ENCODE measurements around the gene SAE1. TPM values are rescaled to one million over a fixed set of nuclear protein-coding genes. Genes with fewer than 3 reads are reported as not detected.
"Not testable (repeated sequence)": the region's sequence is repeated elsewhere in the genome, so short reads cannot be mapped to it uniquely, and the experiment has no call there.

SAE1 gene
- total RNA-seq, 1 experiment from 2014 or later = 314 TPM

DNA sequence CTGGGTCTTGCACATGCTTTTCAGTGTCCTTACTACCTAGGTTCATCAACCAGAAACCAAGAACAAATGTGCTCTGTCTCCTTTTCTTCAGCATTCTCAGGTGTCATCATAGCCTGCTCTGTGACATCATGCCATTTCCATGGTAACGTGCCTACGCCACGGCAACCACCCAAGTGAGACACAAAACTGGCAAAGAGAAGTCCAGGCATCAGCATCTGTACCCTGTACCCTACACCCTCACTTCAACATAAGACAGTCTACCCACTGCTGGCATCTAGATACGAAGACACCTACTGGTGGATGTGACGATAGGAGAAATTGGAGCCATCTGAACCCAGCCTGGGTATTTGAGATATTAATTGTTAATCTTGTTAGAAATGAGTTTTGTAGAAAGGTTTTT lies 30.3 kb upstream of the SAE1 start:
- intact Hi-C loops (cut with micrococcal nuclease; ENCODE audit: unreplicated experiment) = no loop called here
- ChIA-PET CTCF (no interaction called here), POLR2A (ENCODE audit: low non-redundant PET) (no interaction called here)
- Histone ChIP-seq H3K36me3 (ENCODE audit: insufficient read depth, low read length, poor library complexity, severe bottlenecking) (peaks cover 7% of the 10 kb centered on the region), H3K9me3 (ENCODE audit: low read depth, low read length, poor library complexity, severe bottlenecking) (no peaks in the 10 kb centered on the region), H3K4me3 (ENCODE audit: low read depth, low read length, poor library complexity, severe bottlenecking) (no peak overlapping the region), H3K27me3 (replicated peaks; ENCODE audit: insufficient read depth, low read depth, low read length, poor library complexity) (no peaks in the 10 kb centered on the region), H3K4me1 (ENCODE audit: insufficient read depth, low read length, poor library complexity, severe bottlenecking) (peaks cover 17% of the 10 kb centered on the region), H3K27ac (ENCODE audit: low read depth, low read length, poor library complexity, severe bottlenecking) (no peak overlapping the region)
- DNase-seq (ENCODE audit: low spot score) = no peak
- no peak for TF ChIP-seq EZH2 (IDR thresholded peaks at IDR 0.05; ENCODE audit: borderline replicate concordance, low read depth, low read length, poor library complexity, severe bottlenecking)
- TF ChIP-seq, protein P1, sequence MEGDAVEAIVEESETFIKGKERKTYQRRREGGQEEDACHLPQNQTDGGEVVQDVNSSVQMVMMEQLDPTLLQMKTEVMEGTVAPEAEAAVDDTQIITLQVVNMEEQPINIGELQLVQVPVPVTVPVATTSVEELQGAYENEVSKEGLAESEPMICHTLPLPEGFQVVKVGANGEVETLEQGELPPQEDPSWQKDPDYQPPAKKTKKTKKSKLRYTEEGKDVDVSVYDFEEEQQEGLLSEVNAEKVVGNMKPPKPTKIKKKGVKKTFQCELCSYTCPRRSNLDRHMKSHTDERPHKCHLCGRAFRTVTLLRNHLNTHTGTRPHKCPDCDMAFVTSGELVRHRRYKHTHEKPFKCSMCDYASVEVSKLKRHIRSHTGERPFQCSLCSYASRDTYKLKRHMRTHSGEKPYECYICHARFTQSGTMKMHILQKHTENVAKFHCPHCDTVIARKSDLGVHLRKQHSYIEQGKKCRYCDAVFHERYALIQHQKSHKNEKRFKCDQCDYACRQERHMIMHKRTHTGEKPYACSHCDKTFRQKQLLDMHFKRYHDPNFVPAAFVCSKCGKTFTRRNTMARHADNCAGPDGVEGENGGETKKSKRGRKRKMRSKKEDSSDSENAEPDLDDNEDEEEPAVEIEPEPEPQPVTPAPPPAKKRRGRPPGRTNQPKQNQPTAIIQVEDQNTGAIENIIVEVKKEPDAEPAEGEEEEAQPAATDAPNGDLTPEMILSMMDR (conservative IDR thresholded peaks at IDR 0.05; ENCODE audit: low read depth, low read length) = no peak
- no TSS peak for BruUV-seq (replicated peaks)

DNA sequence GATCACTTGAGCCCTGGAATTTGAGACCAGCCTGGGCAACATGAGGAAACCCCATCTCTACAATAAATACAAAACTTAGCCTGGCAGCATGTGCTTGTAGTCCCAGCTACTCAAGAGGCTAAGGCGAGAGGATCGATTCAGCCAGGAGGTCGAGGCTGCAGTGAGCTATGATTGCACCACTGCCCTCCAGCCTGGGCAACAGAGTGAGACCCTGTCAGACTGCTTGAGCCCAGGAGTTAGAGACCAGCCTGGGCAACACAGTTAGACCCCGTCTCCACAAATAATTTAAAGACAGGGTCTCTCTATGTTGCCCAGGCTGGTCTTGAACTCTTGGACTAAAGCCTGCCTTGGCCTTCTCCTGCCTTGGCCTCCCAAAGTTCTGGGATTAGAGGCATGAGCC lies 29.5 kb upstream of the SAE1 start:
- H3K4me3 ChIP-seq (ENCODE audit: low read depth, low read length, poor library complexity, severe bottlenecking); H3K27me3 ChIP-seq (replicated peaks; ENCODE audit: insufficient read depth, low read depth, low read length, poor library complexity); CTCF ChIA-PET; H3K36me3 ChIP-seq (ENCODE audit: insufficient read depth, low read length, poor library complexity, severe bottlenecking); BruUV-seq (replicated peaks); DNase-seq (ENCODE audit: low spot score); intact Hi-C loops (cut with micrococcal nuclease; ENCODE audit: unreplicated experiment); H3K27ac ChIP-seq (ENCODE audit: low read depth, low read length, poor library complexity, severe bottlenecking); H3K9me3 ChIP-seq (ENCODE audit: low read depth, low read length, poor library complexity, severe bottlenecking): not testable (repeated sequence)
- POLR2A ChIA-PET (ENCODE audit: low non-redundant PET) = interaction anchor here (0.7 kb wide), 1 partner anchor 519 kb away, joined by 3 read pairs; no protein-coding TSS in a partner anchor
- H3K4me1 ChIP-seq (ENCODE audit: insufficient read depth, low read length, poor library complexity, severe bottlenecking) = peaks cover 17% of the 10 kb centered on the region

DNA sequence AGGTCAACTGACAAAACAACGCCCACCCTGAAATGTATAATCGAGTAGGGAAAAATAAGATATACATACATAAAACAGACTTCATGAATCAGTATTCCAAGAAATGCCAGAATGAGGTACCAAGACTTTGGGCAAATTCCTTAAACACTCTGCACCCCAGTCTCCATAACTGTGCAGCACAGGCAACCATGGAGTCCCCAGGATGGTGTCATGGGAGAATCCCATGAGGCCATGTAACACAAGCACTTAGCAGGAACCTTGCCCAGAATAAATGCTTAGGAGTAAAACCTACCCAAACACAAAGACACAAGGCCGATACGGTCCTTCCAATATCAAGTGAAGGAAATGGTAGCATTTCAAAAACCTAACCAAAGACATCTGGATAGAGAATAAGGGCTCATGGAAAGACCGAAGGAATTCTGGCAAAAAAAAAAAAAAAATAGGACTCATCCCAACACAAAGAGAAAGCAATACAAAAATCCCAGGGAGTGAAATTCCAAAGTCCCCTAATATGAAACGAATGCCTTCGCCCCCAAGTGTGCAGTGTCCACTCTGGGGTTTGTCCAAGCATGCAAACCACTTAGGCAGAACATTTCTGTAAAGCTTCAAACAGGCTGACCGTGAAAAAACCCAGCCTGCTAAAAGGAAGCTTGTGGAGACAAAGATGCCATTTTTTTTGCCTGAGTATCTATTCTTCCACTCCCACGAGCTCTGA lies 28.1 kb upstream of the SAE1 start:
- ChIA-PET CTCF (no interaction called here), POLR2A (ENCODE audit: low non-redundant PET) (interaction anchor here (0.7 kb wide), 1 partner anchor 1540 kb away, joined by 4 read pairs; no protein-coding TSS in a partner anchor)
- BruUV-seq (replicated peaks) = no TSS peak
- intact Hi-C loops (cut with micrococcal nuclease; ENCODE audit: unreplicated experiment) = no loop called here
- peaks cover 13% of the 10 kb centered on the region for H3K4me1 ChIP-seq (ENCODE audit: insufficient read depth, low read length, poor library complexity, severe bottlenecking)
- no peak for DNase-seq (ENCODE audit: low spot score)
- H3K36me3 ChIP-seq (ENCODE audit: insufficient read depth, low read length, poor library complexity, severe bottlenecking) = peaks cover 10% of the 10 kb centered on the region
- no peak overlapping the region for H3K27ac ChIP-seq (ENCODE audit: low read depth, low read length, poor library complexity, severe bottlenecking)
- no peaks in the 10 kb centered on the region for H3K27me3 ChIP-seq (replicated peaks; ENCODE audit: insufficient read depth, low read depth, low read length, poor library complexity)
- H3K9me3 ChIP-seq (ENCODE audit: low read depth, low read length, poor library complexity, severe bottlenecking) = no peaks in the 10 kb centered on the region
- TF ChIP-seq, protein P1 (conservative IDR thresholded peaks at IDR 0.05; ENCODE audit: low read depth, low read length) = no peak
- TF ChIP-seq EZH2 (IDR thresholded peaks at IDR 0.05; ENCODE audit: borderline replicate concordance, low read depth, low read length, poor library complexity, severe bottlenecking) = no peak
- no peak overlapping the region for H3K4me3 ChIP-seq (ENCODE audit: low read depth, low read length, poor library complexity, severe bottlenecking)

DNA sequence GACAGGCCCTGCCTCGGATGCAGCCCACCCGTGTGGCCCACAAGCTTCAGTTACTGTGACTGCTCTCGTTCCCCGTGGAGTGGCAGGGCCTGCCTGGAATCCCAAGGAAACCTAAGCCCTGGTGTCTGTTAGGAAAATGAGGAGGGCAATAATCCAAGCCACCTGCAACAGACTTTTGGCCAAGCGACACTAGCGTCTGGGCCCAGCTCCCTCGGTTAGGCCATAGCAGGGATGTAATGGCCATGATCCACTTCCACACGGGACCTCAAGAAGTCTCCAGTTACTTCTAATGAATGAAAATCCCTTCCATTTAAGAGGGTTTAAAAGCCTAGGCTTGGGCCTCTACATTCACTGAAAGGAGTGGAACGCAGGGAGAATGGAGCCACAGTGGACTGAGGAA lies 26.0 kb upstream of the SAE1 start:
- no TSS peak for BruUV-seq (replicated peaks)
- Histone ChIP-seq H3K4me3 (ENCODE audit: low read depth, low read length, poor library complexity, severe bottlenecking) (no peak overlapping the region), H3K27me3 (replicated peaks; ENCODE audit: insufficient read depth, low read depth, low read length, poor library complexity) (no peaks in the 10 kb centered on the region), H3K27ac (ENCODE audit: low read depth, low read length, poor library complexity, severe bottlenecking) (no peak overlapping the region), H3K9me3 (ENCODE audit: low read depth, low read length, poor library complexity, severe bottlenecking) (no peaks in the 10 kb centered on the region), H3K36me3 (ENCODE audit: insufficient read depth, low read length, poor library complexity, severe bottlenecking) (peaks cover 14% of the 10 kb centered on the region), H3K4me1 (ENCODE audit: insufficient read depth, low read length, poor library complexity, severe bottlenecking) (peaks cover 23% of the 10 kb centered on the region)
- CTCF ChIA-PET = no interaction called here
- intact Hi-C loops (cut with micrococcal nuclease; ENCODE audit: unreplicated experiment) = no loop called here
- no peak for DNase-seq (ENCODE audit: low spot score)
- no peak for TF ChIP-seq EZH2 (IDR thresholded peaks at IDR 0.05; ENCODE audit: borderline replicate concordance, low read depth, low read length, poor library complexity, severe bottlenecking)
- TF ChIP-seq, protein P1 (conservative IDR thresholded peaks at IDR 0.05; ENCODE audit: low read depth, low read length) = no peak
- POLR2A ChIA-PET (ENCODE audit: low non-redundant PET) = no interaction called here
